ENCODE measurements around the gene BIRC3.
"Not testable (repeated sequence)": the region's sequence is repeated elsewhere in the genome, so short reads cannot be mapped to it uniquely, and the experiment has no call there.

The BIRC3 gene

DNA sequence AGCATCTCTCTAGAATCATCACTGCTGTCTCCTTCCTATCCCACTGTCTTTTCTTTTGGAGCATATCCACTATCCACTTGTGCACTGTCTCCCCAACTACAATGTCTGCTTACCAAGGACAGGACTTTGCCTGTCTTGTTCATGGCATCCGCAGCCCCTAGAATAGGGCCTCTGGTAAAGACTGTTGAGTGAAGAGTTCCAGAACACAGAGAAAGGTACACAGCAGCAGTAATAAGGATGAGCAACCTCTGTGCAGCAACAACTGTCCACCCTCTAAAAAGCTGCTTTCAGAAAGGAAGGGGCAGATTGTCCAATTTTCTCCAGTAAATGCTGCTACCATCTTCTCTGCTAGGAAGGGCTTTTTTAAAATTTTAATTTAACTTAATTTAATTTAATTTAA lies 25.5 kb upstream of the BIRC3 start:
- ChIA-PET CTCF (interaction anchor here (1.0 to 7.5 kb wide), 10 partner anchors 9 to 383 kb away, joined by 3 to 79 read pairs (median 22); no protein-coding TSS in a partner anchor), POLR2A (no interaction called here)
- no peak overlapping the region for H3K4me3 ChIP-seq (ENCODE audit: low read depth, low read length)
- DNase-seq (ENCODE audit: low read depth, low spot score), result no peak
- TF ChIP-seq, protein P1, sequence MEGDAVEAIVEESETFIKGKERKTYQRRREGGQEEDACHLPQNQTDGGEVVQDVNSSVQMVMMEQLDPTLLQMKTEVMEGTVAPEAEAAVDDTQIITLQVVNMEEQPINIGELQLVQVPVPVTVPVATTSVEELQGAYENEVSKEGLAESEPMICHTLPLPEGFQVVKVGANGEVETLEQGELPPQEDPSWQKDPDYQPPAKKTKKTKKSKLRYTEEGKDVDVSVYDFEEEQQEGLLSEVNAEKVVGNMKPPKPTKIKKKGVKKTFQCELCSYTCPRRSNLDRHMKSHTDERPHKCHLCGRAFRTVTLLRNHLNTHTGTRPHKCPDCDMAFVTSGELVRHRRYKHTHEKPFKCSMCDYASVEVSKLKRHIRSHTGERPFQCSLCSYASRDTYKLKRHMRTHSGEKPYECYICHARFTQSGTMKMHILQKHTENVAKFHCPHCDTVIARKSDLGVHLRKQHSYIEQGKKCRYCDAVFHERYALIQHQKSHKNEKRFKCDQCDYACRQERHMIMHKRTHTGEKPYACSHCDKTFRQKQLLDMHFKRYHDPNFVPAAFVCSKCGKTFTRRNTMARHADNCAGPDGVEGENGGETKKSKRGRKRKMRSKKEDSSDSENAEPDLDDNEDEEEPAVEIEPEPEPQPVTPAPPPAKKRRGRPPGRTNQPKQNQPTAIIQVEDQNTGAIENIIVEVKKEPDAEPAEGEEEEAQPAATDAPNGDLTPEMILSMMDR (IDR thresholded peaks at IDR 0.05; ENCODE audit: insufficient read depth, low read length, missing control alignments), result no peak

DNA sequence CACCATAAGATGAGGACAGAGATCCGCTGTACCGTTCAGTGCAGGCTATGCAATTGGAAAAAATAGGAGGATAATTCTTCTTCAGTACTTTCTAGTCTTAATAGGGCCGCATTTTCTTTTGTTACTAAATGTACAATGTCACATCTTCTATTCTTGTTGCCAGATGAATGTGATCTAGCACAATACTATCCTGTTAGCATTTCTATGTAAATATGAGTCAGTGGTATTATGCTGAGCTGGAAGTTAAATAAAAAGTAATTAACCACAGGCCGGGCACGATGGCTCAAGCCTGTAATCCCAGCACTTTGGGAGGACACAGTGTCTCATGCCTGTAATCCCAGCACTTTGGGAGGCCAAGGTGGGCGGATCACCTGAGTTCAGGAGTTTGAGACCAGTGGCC lies 24.4 kb upstream of the BIRC3 start:
- no peak for DNase-seq (ENCODE audit: low read depth, low spot score)
- POLR2A ChIA-PET, result no interaction called here
- TF ChIP-seq, protein P1 (IDR thresholded peaks at IDR 0.05; ENCODE audit: insufficient read depth, low read length, missing control alignments), result no peak
- H3K4me3 ChIP-seq (ENCODE audit: low read depth, low read length), result no peak overlapping the region
- CTCF ChIA-PET, result interaction anchor here (0.6 to 5.5 kb wide), 18 partner anchors 10 to 382 kb away, joined by 3 to 54 read pairs (median 9); no protein-coding TSS in a partner anchor

DNA sequence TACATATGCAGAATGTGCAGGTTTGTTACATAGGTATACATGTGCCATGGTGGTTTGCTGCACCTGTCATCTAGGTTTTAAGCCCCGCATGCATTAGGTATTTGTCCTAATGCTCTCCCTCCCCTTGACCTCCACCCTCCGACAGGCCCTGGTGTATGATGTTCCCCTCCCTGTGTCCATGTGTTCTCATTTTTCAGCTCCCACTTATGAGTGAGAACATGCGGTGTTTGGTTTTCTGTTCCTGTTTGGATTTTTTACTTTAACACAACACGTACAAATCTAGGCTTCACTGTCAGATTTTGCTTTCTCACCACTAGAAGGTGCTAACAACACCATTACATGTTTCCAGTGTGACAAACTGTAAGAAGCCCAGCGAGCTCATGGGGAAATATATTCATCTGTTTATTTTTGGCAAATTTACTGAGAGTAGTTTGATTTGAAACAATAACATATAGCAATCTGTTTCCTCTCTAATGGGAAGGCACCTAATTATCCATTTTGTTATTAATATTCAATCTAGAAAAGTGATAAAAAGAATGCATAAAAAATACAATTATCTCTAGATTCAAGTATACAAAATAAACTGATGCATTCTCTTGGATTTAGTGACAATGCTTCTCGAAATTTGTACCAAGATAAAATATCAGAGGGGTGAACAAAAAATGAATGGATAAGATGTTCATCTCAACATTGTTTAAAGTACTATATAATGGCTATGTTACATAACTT lies 23.2 kb upstream of the BIRC3 start:
- DNase-seq (ENCODE audit: low read depth, low spot score), result no peak
- TF ChIP-seq, protein P1 (IDR thresholded peaks at IDR 0.05; ENCODE audit: insufficient read depth, low read length, missing control alignments), result peak; percentile 55
- no peak overlapping the region for H3K4me3 ChIP-seq (ENCODE audit: low read depth, low read length)
- POLR2A ChIA-PET, result no interaction called here
- CTCF ChIA-PET, result interaction anchor here (0.7 to 5.5 kb wide), 30 partner anchors 10 to 372 kb away, joined by 3 to 54 read pairs (median 5); no protein-coding TSS in a partner anchor

DNA sequence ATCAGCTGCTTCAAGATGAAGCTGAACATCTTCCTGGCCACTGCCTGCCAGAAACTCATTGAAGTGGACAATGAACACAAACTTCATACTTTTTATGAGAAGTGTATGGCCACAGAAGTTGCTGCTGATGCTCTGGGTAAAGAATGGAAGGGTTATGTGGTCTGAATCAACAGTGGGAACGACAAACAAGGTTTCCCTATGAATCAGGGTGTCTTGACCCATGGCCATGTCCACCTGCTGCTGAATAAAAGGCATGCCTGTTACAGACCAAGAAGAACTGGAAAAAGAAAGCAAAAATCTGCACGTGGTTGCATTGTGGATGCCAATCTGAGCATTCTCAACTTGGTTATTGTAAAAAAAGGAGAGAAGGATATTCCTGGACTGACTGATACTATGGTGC lies 22.2 kb upstream of the BIRC3 start:
- CTCF ChIA-PET, result interaction anchor here (0.8 to 5.5 kb wide), 16 partner anchors 9 to 371 kb away, joined by 3 to 54 read pairs (median 12); no protein-coding TSS in a partner anchor
- TF ChIP-seq, protein P1 (IDR thresholded peaks at IDR 0.05; ENCODE audit: insufficient read depth, low read length, missing control alignments), result no peak
- DNase-seq (ENCODE audit: low read depth, low spot score), result no peak
- no peak overlapping the region for H3K4me3 ChIP-seq (ENCODE audit: low read depth, low read length)
- POLR2A ChIA-PET, result no interaction called here

DNA sequence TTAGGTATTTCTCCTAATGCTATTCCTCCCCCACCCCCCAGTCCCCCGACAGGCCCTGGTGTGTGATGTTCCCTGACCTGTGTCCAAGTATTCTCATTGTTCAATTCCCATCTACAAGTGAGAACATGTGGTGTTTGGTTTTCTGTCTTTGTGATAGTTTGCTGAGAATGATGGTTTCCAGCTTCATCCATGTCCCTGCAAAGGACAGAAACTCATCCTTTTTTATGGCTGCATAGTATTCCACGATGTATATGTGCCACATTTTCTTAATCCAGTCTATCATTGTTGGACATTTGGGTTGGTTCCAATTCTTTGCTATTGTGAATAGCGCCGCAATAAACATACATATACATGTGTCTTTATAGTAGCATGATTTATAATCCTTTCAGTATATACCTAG lies 20.5 kb upstream of the BIRC3 start:
- POLR2A ChIA-PET; H3K4me3 ChIP-seq (ENCODE audit: low read depth, low read length); DNase-seq (ENCODE audit: low read depth, low spot score): not testable (repeated sequence)
- CTCF ChIA-PET, result interaction anchor here (1.3 to 5.5 kb wide), 3 partner anchors 14 to 370 kb away, joined by 5 to 54 read pairs (median 39); no protein-coding TSS in a partner anchor

DNA sequence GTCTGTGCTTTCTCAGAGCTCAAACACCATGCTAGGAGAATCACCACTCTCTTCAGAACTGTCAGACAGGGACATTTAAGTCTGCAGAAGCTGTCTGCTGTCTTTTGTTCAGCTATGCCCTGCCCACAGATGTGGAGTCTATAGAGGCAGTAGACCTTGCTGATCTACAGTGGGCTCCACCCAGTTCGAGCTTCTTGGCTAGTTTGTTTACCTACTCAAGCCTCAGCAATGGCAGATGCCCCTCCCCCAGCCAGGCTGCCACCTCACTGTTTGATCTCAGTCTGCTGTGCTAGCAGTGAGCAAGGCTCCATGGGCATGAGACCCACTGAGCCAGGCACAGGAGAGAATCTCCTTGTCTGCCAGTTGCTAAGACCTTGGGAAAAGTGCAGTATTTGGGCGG lies 16.4 kb upstream of the BIRC3 start:
- POLR2A ChIA-PET; CTCF ChIA-PET; DNase-seq (ENCODE audit: low read depth, low spot score); H3K4me3 ChIP-seq (ENCODE audit: low read depth, low read length): not testable (repeated sequence)

DNA sequence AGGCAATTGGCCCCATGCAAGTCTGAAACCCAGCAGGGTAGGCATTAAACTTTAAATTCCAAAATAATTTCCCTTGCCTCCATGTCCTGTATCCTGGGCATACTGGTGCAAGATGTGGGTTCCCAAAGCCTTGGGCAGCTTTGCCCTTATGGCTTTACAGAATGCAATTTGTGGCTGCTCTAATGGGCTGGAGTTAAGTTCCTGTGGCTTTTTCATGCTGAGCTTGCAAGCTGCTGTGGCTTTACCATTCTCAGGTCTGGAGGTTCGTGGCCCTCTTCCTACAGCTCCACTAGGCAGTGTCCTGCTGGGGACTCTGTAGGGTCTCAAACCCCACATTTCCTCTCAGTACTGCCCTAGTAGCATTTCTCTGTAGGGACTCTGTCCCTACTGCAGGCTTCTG lies 15.0 kb upstream of the BIRC3 start:
- POLR2A ChIA-PET, result no interaction called here
- H3K4me3 ChIP-seq (ENCODE audit: low read depth, low read length), result no peak overlapping the region
- DNase-seq (ENCODE audit: low read depth, low spot score), result no peak
- TF ChIP-seq, protein P1 (IDR thresholded peaks at IDR 0.05; ENCODE audit: insufficient read depth, low read length, missing control alignments), result no peak
- CTCF ChIA-PET, result no interaction called here
